Smooth muscle cell (in vitro differentiated cells): ENCODE measurements around the gene SPATA9. TPM values are rescaled to one million over a fixed set of nuclear protein-coding genes. Genes with fewer than 3 reads are reported as not detected.

Experiments used
- DNase-seq: peaks from one replicate; lab custom pipeline; 2025; ENCODE audit not compliant: unreplicated experiment; lab: John Stamatoyannopoulos, UW
- H2AFZ ChIP-seq: fragments of 200-600 bp; sonication (generic); 2 replicates; pipeline ENCODE4 v1.6.0; 2016; ENCODE audit warnings: antibody characterized with exemption, low read depth, mild to moderate bottlenecking
- H3F3A ChIP-seq: fragments of 200-600 bp; sonication (generic); 2 replicates; pipeline ENCODE4 v1.6.0; 2017; ENCODE audit warnings: antibody characterized with exemption, low read depth
- H3K27ac ChIP-seq: fragments of 200-600 bp; sonication (generic); 2 replicates; pipeline ENCODE4 v1.5.1; 2016; ENCODE audit warnings: low read depth, mild to moderate bottlenecking
- H3K27me3 ChIP-seq: fragments of 200-600 bp; sonication (generic); 2 replicates; pipeline ENCODE4 v1.6.1; 2016; ENCODE audit warnings: low read depth, mild to moderate bottlenecking
- H3K36me3 ChIP-seq: fragments of 200-600 bp; sonication (generic); 2 replicates; pipeline ENCODE4 v1.5.1; 2016; ENCODE audit warnings: low read depth
- H3K4me1 ChIP-seq: fragments of 200-600 bp; sonication (generic); 2 replicates; pipeline ENCODE4 v1.5.1; 2016; ENCODE audit warnings: low read depth
- H3K4me2 ChIP-seq: fragments of 200-600 bp; sonication (generic); 2 replicates; pipeline ENCODE4 v1.6.0; 2016; ENCODE audit warnings: mild to moderate bottlenecking
- H3K4me3 ChIP-seq: fragments of 200-600 bp; sonication (generic); 2 replicates; pipeline ENCODE4 v1.5.1; 2016; ENCODE audit warnings: mild to moderate bottlenecking
- H3K79me2 ChIP-seq: fragments of 200-600 bp; sonication (generic); 2 replicates; pipeline ENCODE4 v1.6.0; 2016; ENCODE audit warnings: low read depth, mild to moderate bottlenecking
- H3K9ac ChIP-seq: fragments of 200-600 bp; sonication (generic); 2 replicates; pipeline ENCODE4 v1.6.0; 2016; ENCODE audit warnings: low read depth
- H3K9me3 ChIP-seq: fragments of 200-600 bp; sonication (generic); replicated peaks from 2 replicates; pipeline ENCODE4 v1.5.1; 2016; ENCODE audit warnings: low read depth
- H4K20me1 ChIP-seq: fragments of 200-600 bp; sonication (generic); 2 replicates; pipeline ENCODE4 v1.6.0; 2016; ENCODE audit warnings: low read depth
- WGBS: methylation state at CpG from one replicate; pipeline ENCODE4 v1.1.7; 2016; ENCODE audit warnings: low lambda C conversion rate; 5-methylcytosine and 5-hydroxymethylcytosine counted together
- polyA plus RNA-seq: library from polyadenylated mRNA; unstranded; fragments of >200 nt; fragmentation: Nextera tagmentation; extraction: Ambion mirVana; gene quantifications from 2 replicates; pipeline ENCODE4 v1.2.1, GENCODE V29; 2016
- total RNA-seq: library from RNA; depleted of rRNA; stranded (reverse); fragments of >200 nt; gene quantifications from 2 replicates; pipeline ENCODE4 v1.2.3, GENCODE V29; 2014
- TF ChIP-seq, protein P1 (sequence below): fragments of 200-600 bp; sonication (generic); IDR thresholded peaks from 2 replicates; pipeline ENCODE4 v1.5.1; 2017; ENCODE audit warnings: borderline replicate concordance, mild to moderate bottlenecking, antibody characterized with exemption; ENCODE audit not compliant: insufficient read depth, poor library complexity, severe bottlenecking

The SPATA9 gene
- total and polyA plus RNA-seq, 2 experiments from 2014 or later = not detected

DNA sequence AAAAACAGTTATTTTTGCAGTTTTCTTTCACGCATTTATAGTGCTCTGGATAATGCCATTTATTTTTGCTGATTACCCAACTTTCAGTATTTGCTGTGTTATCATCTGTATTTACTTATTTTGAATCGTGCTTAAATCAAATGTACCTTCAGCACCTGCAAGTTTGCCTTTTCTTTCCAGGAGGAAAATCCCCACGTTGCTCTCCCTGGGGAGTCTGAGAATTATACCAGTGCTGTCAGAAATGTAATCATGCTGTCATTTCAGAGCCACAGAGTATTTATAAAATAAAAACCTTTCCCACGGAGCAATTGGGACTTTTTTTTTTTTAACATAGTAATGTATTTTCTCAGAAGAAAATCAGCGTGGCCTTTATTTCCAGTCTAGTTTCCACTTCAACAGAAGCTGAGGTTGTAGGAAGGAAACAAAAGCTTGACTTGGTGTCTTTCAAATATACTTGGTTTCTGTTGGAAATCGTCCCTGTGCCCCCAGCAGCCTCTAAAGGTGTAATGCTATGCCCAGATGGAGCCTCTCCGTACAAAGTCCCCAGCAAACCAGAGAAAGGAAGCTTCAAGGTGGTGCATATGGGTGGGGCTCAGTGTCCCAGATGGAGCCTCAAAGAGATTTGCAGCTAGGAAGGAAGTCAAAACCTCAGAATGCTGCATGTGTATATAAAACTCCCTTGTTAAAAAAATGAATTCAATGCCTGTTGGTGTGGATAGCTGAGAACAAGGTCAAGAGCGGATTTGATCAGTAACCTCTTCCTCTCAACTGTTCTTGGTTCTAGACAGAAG lies 60.8 kb downstream of the SPATA9 start:
- H3K27ac ChIP-seq = no peak overlapping the region
- H4K20me1 ChIP-seq = no peaks in the 10 kb centered on the region
- no peaks in the 10 kb centered on the region for H3F3A ChIP-seq
- TF ChIP-seq, protein P1, sequence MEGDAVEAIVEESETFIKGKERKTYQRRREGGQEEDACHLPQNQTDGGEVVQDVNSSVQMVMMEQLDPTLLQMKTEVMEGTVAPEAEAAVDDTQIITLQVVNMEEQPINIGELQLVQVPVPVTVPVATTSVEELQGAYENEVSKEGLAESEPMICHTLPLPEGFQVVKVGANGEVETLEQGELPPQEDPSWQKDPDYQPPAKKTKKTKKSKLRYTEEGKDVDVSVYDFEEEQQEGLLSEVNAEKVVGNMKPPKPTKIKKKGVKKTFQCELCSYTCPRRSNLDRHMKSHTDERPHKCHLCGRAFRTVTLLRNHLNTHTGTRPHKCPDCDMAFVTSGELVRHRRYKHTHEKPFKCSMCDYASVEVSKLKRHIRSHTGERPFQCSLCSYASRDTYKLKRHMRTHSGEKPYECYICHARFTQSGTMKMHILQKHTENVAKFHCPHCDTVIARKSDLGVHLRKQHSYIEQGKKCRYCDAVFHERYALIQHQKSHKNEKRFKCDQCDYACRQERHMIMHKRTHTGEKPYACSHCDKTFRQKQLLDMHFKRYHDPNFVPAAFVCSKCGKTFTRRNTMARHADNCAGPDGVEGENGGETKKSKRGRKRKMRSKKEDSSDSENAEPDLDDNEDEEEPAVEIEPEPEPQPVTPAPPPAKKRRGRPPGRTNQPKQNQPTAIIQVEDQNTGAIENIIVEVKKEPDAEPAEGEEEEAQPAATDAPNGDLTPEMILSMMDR = no peak
- peaks cover 19% of the 10 kb centered on the region for H3K4me1 ChIP-seq
- H3K9ac ChIP-seq = no peak overlapping the region
- H3K27me3 ChIP-seq = peaks cover 36% of the 10 kb centered on the region
- DNase-seq = no peak
- no peaks in the 10 kb centered on the region for H3K36me3 ChIP-seq
- peak overlapping the region; percentile 96 for H2AFZ ChIP-seq
- no peaks in the 10 kb centered on the region for H3K79me2 ChIP-seq
- peak overlapping the region; percentile 96 for H3K4me2 ChIP-seq
- no peak overlapping the region for H3K4me3 ChIP-seq
- WGBS = 84% methylated on average over 8 of the region's 8 CpGs
- H3K9me3 ChIP-seq = no peaks in the 10 kb centered on the region

GRCh38 chr5:95620870-95621838 lies 61.6 kb downstream of the SPATA9 start:
- Histone ChIP-seq H3K36me3 (no peaks in the 10 kb centered on the region), H3K27me3 (peaks cover 36% of the 10 kb centered on the region), H3K9me3 (no peaks in the 10 kb centered on the region), H3K9ac (no peak overlapping the region), H3K4me2 (peak overlapping the region; percentile 96), H3F3A (no peaks in the 10 kb centered on the region), H3K4me3 (peak overlapping the region; percentile 59), H3K4me1 (peaks cover 22% of the 10 kb centered on the region), H3K79me2 (no peaks in the 10 kb centered on the region), H2AFZ (peak overlapping the region; percentile 96), H4K20me1 (no peaks in the 10 kb centered on the region), H3K27ac (no peak overlapping the region)
- DNase-seq = no peak
- WGBS = 2% methylated on average over 87 of the region's 92 CpGs
- TF ChIP-seq, protein P1 = no peak

DNA sequence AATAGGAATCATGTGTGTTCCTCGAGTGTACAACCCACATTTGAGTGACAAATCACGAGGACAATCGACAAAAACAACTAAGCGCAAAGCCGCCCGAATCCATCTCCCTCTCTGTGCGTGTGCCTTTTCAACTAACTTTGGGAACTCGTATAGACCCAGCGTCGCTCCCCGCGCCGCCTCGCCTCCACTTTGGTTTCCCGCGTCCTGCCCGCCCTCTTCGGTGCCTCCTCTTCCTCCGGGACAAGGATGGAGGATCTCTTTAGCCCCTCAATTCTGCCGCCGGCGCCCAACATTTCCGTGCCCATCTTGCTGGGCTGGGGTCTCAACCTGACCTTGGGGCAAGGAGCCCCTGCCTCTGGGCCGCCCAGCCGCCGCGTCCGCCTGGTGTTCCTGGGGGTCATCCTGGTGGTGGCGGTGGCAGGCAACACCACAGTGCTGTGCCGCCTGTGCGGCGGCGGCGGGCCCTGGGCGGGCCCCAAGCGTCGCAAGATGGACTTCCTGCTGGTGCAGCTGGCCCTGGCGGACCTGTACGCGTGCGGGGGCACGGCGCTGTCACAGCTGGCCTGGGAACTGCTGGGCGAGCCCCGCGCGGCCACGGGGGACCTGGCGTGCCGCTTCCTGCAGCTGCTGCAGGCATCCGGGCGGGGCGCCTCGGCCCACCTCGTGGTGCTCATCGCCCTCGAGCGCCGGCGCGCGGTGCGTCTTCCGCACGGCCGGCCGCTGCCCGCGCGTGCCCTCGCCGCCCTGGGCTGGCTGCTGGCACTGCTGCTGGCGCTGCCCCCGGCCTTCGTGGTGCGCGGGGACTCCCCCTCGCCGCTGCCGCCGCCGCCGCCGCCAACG lies 62.5 kb downstream of the SPATA9 start, which contains the start of gene GPR150:
GPR150 (plus strand) TSS at position 58 of the 840 bp plus-strand sequence; CDS start at position 247, 189 bp downstream.
- WGBS = 2% methylated on average over 50 of the region's 85 CpGs
- TF ChIP-seq, protein P1 = no peak
- H2AFZ ChIP-seq = peak within 1 kb of the TSS; percentile 96
- no peak within 1 kb of the TSS for H3K27ac ChIP-seq
- peak within 1 kb of the TSS; percentile 96 for H3K4me2 ChIP-seq
- no peak for DNase-seq
- peak within 1 kb of the TSS; percentile 59 for H3K4me3 ChIP-seq
- no peaks in the 10 kb centered on the region for H3K9me3 ChIP-seq
- peaks cover 36% of the 10 kb centered on the region for H3K27me3 ChIP-seq
- no peaks in the 10 kb centered on the region for H3K36me3 ChIP-seq
- H3K79me2 ChIP-seq = no peaks in the 10 kb centered on the region
- no peak within 1 kb of the TSS for H3K9ac ChIP-seq
- peaks cover 22% of the 10 kb centered on the region for H3K4me1 ChIP-seq
- no peaks in the 10 kb centered on the region for H4K20me1 ChIP-seq
- H3F3A ChIP-seq = no peaks in the 10 kb centered on the region
